ENCODE measurements around the gene PAXX. TPM values are rescaled to one million over a fixed set of nuclear protein-coding genes. Genes with fewer than 3 reads are reported as not detected.

Gene PAXX
- total RNA-seq, 2 donors from 2014 or later = 49.9 to 57.3 TPM

DNA sequence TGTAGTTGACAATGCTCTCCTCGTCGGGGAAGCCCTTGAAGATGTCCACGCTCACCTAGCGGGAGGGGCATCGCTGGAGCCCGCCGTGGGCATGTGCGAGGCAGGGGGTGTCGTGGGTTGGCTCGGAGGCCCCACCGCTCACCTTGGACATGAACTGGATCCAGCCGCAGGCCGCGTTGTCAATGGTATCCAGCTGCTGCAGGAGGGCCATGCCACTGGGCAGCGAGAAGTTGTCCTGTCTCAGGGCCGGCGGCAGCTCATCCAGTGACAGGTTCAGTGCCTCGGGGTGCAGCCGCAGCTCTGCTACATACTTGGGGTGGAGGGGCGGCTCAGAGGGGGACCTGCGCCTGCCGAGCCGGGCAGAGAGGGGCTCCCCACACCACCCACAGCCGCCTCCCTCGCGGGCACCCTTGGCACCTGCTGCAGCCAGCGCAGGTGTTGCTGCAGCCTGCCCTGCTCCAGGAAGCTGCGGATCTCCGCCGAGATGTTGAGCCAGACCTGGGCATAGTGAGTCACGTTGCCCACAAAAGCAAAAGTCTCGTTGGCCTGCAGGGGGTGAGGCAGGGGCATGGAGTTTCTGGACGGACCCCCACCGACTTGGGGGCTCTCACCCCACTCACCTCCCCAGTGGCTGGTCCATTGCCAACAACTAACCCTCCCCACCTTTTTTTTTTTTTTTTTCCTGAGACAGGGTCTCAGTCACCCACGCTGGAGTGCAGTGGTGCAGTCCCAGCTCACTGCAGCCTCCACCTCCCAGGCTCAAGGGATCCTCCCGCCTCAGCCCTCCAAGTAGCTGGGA, 26.7 kb downstream of the PAXX start:
- TF ChIP-seq, protein P1, sequence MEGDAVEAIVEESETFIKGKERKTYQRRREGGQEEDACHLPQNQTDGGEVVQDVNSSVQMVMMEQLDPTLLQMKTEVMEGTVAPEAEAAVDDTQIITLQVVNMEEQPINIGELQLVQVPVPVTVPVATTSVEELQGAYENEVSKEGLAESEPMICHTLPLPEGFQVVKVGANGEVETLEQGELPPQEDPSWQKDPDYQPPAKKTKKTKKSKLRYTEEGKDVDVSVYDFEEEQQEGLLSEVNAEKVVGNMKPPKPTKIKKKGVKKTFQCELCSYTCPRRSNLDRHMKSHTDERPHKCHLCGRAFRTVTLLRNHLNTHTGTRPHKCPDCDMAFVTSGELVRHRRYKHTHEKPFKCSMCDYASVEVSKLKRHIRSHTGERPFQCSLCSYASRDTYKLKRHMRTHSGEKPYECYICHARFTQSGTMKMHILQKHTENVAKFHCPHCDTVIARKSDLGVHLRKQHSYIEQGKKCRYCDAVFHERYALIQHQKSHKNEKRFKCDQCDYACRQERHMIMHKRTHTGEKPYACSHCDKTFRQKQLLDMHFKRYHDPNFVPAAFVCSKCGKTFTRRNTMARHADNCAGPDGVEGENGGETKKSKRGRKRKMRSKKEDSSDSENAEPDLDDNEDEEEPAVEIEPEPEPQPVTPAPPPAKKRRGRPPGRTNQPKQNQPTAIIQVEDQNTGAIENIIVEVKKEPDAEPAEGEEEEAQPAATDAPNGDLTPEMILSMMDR (IDR thresholded peaks at IDR 0.05) = no peak
- no peaks in the 10 kb centered on the region for H3K4me1 ChIP-seq (ENCODE audit: control insufficient read depth in 1 of 2, low read depth in 2 of 2)
- no peak for DNase-seq (ENCODE audit: low spot score)
- no peak overlapping the region for H3K4me3 ChIP-seq
- H3K9me3 ChIP-seq = no peaks in the 10 kb centered on the region
- no peak overlapping the region for H3K27ac ChIP-seq
- ATAC-seq (ENCODE audit: insufficient number of reproducible peaks, low FRiP score, low read depth) = no peak
- H3K36me3 ChIP-seq = peaks cover 15% of the 10 kb centered on the region
- no peaks in the 10 kb centered on the region for H3K27me3 ChIP-seq (replicated peaks; ENCODE audit: insufficient read depth)

DNA sequence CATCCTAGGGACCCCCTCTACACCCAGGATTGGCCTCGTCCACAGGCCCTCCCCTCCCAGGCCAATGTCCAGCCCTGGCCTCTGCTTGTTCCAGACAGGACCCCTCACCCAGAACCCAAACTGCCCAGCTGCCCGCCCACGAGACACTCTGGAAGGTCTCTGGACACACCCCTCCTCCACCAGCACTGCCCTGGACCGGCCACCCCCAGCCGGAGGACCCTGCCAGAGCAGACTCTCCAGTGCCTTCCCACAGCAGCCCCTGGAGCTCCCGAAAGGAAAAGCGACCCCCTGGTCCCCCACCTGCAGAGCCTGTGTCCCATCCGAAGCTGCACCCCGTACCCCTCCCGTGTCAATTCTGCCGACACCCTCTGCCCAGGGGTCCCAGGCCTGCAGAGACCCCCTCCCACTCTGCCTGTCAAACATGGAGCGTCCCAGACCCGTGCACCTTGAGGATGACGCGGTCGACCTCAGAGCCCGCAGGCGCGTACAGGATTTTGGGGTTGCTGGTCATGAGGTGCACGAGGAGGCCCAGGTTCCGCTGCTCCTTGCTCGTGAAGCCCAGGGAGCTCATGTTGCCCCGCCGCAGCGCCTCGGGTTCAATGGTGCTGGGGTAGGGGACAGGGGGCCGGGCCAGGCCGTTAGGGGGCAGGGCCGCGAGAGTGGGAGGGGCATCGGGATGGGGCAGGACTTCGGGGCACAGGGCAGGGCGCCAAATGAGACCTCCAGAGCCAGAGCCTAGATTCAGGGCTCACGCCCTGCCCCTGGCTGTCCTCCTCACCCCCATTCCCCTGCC, 27.9 kb downstream of the PAXX start:
- no peaks in the 10 kb centered on the region for H3K4me1 ChIP-seq (ENCODE audit: control insufficient read depth in 1 of 2, low read depth in 2 of 2)
- no peak overlapping the region for H3K4me3 ChIP-seq
- H3K9me3 ChIP-seq = no peaks in the 10 kb centered on the region
- TF ChIP-seq, protein P1 (IDR thresholded peaks at IDR 0.05) = no peak
- no peaks in the 10 kb centered on the region for H3K27me3 ChIP-seq (replicated peaks; ENCODE audit: insufficient read depth)
- ATAC-seq (ENCODE audit: insufficient number of reproducible peaks, low FRiP score, low read depth) (no peak), DNase-seq (ENCODE audit: low spot score) (no peak)
- H3K36me3 ChIP-seq = peaks cover 15% of the 10 kb centered on the region
- H3K27ac ChIP-seq = no peak overlapping the region

DNA sequence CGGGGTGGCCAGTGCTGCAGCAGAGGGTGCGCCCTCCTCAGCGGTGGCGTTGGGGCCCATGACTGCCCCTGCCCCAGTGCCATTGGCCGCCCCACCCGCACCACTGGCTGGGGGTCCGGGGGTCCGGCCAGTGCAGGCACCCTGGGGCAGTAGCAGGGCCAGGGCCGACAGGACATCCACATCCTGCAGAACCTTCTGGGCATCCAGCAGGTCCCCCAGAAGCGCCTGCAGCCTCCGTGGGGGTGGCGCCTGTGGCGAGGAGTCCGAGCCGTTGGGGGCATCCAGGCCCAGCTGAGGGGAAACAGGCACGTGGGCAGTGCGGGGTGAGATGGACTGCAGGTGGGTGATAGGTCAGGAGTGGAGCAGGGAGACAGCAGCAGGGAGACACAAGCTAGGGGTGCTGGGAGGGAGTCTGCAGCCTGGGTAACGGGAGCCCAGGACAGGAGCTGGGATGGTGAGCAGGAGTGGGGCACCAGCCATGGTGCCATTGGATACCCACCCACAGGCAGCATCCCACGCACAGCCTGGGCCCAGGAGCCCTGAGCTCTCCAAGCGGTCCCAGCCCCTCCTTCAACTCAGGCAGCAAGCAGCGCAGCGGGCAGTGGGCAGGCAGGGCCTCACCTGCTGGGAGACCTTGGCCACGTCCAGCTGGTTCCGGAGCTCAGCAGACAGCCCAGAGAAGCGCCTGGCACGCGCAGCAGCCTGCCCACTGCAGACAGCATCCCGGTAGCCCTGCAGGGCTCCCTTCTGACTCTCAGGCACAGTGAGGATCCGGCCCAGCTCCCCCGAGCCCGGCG, 28.7 kb downstream of the PAXX start:
- no peaks in the 10 kb centered on the region for H3K9me3 ChIP-seq
- peaks cover 14% of the 10 kb centered on the region for H3K36me3 ChIP-seq
- H3K4me3 ChIP-seq = no peak overlapping the region
- no peak overlapping the region for H3K27ac ChIP-seq
- ATAC-seq (ENCODE audit: insufficient number of reproducible peaks, low FRiP score, low read depth) (no peak), DNase-seq (ENCODE audit: low spot score) (no peak)
- TF ChIP-seq, protein P1 (IDR thresholded peaks at IDR 0.05) = no peak
- peaks cover 0 to under 1% of the 10 kb centered on the region in 2 donors for H3K4me1 ChIP-seq (ENCODE audit: control insufficient read depth in 1 of 2, low read depth in 2 of 2)
- no peaks in the 10 kb centered on the region for H3K27me3 ChIP-seq (replicated peaks; ENCODE audit: insufficient read depth)

DNA sequence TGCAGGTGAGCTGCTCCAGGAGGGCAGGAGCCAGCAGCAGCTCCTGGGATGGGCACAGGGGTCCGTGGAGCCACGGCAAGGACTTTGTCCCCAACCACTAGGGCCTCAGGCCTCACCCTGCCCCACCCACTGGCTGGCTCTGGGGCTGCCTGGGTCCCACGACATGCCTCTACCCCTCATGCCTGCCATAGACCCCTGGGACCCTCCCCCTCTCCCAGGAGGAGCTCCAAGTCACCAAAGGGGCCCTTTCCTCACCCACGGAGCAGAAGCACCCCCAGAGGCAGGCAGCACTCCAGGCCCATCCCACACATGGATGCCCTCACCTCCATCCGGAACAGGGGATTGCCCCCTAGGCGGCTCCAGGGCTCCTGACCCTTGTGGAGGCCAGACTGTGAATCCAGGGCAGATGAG, 29.4 kb downstream of the PAXX start:
- DNase-seq (ENCODE audit: low spot score) (no peak), ATAC-seq (ENCODE audit: insufficient number of reproducible peaks, low FRiP score, low read depth) (no peak)
- Histone ChIP-seq H3K27me3 (replicated peaks; ENCODE audit: insufficient read depth) (no peaks in the 10 kb centered on the region), H3K9me3 (no peaks in the 10 kb centered on the region), H3K27ac (no peak overlapping the region), H3K36me3 (peaks cover 12% of the 10 kb centered on the region), H3K4me1 (ENCODE audit: control insufficient read depth in 1 of 2, low read depth in 2 of 2) (peaks cover 0 to 6% of the 10 kb centered on the region in 2 donors), H3K4me3 (no peak overlapping the region)
- TF ChIP-seq, protein P1 (IDR thresholded peaks at IDR 0.05) = no peak
